K562 (cell line): ENCODE results near the gene OLIG1.

Experiments used
- CREM ChIP-seq: IDR thresholded peaks from 2 replicates; pipeline ENCODE4 v1.6.1; 2014; ENCODE audit warnings: antibody characterized with exemption, low read depth
- EZH2 ChIP-seq: IDR thresholded peaks from 2 replicates; pipeline ENCODE4 v1.6.1; 2012; ENCODE audit warnings: low read depth, mild to moderate bottlenecking, inconsistent platforms, low read length, borderline replicate concordance
- HINFP ChIP-seq: fragments of 450-650 bp; conservative IDR thresholded peaks from 2 replicates; pipeline ENCODE4 v1.6.1; 2016; ENCODE audit warnings: missing genetic modification characterization, low read depth, mild to moderate bottlenecking, control low read depth, missing compliant biosample characterization
- MAFK ChIP-seq: IDR thresholded peaks from 2 replicates; pipeline ENCODE4 v1.6.1; 2011; ENCODE audit warnings: low read length, improper control_type of control experiment
- MEF2A ChIP-seq: IDR thresholded peaks from 2 replicates; pipeline ENCODE4 v1.6.1; 2011; ENCODE audit warnings: low read depth, mild to moderate bottlenecking, low read length, moderate library complexity; ENCODE audit not compliant: control insufficient read depth
- NCOA6 ChIP-seq: fragments of 450-650 bp; IDR thresholded peaks from 2 replicates; pipeline ENCODE4 v1.6.1; 2017; ENCODE audit warnings: mild to moderate bottlenecking
- ZNF239 ChIP-seq: fragments of 250-450 bp; sonication (Bioruptor Pico); IDR thresholded peaks from 2 replicates; pipeline ENCODE4 v1.4.0; 2020; ENCODE audit warnings: mild to moderate bottlenecking

GRCh38 chr21:33075128-33075527 is 5.2 kb downstream of the OLIG1 start:
- TF ChIP-seq NCOA6 (no peak), EZH2 (no peak), MEF2A (no peak), ZNF239 (CRISPR knock-in tag) (no peak), HINFP (tag) (no peak), MAFK (no peak), CREM (no peak)
